OCI-LY7 (cell line): ENCODE results near the gene MTCL1. TPM values are rescaled to one million over a fixed set of nuclear protein-coding genes. Genes with fewer than 3 reads are reported as not detected.

Experiments
- BruUV-seq: library from RNA; stranded (reverse); fragments of 400-500 nt; replicated peaks from 2 replicates; lab custom pipeline; 2021; lab: Mats Ljungman, UMichigan
- CTCF ChIA-PET: fragments of 300-600 bp; sonication (Branson Sonifier 250); formaldehyde crosslinking; loops from one replicate; lab custom pipeline; 2022; ENCODE audit warnings: antibody characterized with exemption; ENCODE audit not compliant: unreplicated experiment; lab: Charles Lee
- POLR2A ChIA-PET: fragments of 300-600 bp; sonication (Branson Sonifier 250); formaldehyde crosslinking; loops from one replicate; lab custom pipeline; 2022; ENCODE audit warnings: antibody characterized with exemption; lab: Charles Lee
- DNase-seq: peaks from one replicate; pipeline ENCODE4 v3.0.0-alpha.2; 2015; ENCODE audit warnings: low spot score
- H2AFZ ChIP-seq: fragments of 200-600 bp; sonication (generic), shearing (Covaris generic); 2 replicates; pipeline ENCODE4 v1.6.1; 2014; ENCODE audit warnings: mild to moderate bottlenecking, antibody characterized with exemption, low read length, moderate library complexity
- H3K27ac ChIP-seq: fragments of 200-600 bp; sonication (generic); 2 replicates; pipeline ENCODE4 v1.5.1; 2014; ENCODE audit warnings: mixed run types, low read depth, mild to moderate bottlenecking, moderate library complexity, low read length, inconsistent platforms; ENCODE audit not compliant: poor library complexity, severe bottlenecking
- H3K36me3 ChIP-seq: fragments of 200-600 bp; sonication (generic); 2 replicates; pipeline ENCODE4 v1.6.1; 2014; ENCODE audit warnings: mild to moderate bottlenecking, antibody characterized with exemption, low read length, moderate library complexity, mixed read lengths; ENCODE audit not compliant: insufficient read depth
- H3K4me1 ChIP-seq: fragments of 200-600 bp; sonication (generic); 2 replicates; pipeline ENCODE4 v1.5.1; 2014; ENCODE audit warnings: mild to moderate bottlenecking, low read length; ENCODE audit not compliant: insufficient read depth, poor library complexity, severe bottlenecking
- H3K4me2 ChIP-seq: fragments of 200-600 bp; sonication (generic); 2 replicates; pipeline ENCODE4 v1.6.1; 2014; ENCODE audit warnings: mild to moderate bottlenecking, low read length
- H3K4me3 ChIP-seq: fragments of 200-600 bp; sonication (generic); 2 replicates; pipeline ENCODE4 v1.5.1; 2014; ENCODE audit warnings: mild to moderate bottlenecking, low read depth, low read length; ENCODE audit not compliant: poor library complexity, severe bottlenecking
- H3K79me2 ChIP-seq: fragments of 200-600 bp; sonication (generic); 2 replicates; pipeline ENCODE4 v1.6.1; 2016; ENCODE audit warnings: low read depth, mild to moderate bottlenecking, low read length, moderate library complexity, mixed read lengths; ENCODE audit not compliant: insufficient read depth
- H3K9me2 ChIP-seq: fragments of 200-600 bp; sonication (generic); 2 replicates; pipeline ENCODE4 v1.6.1; 2016; ENCODE audit warnings: mild to moderate bottlenecking, low read length, mixed read lengths; ENCODE audit not compliant: insufficient read depth
- H3K9me3 ChIP-seq: fragments of 200-600 bp; sonication (generic); 2 replicates; pipeline ENCODE4 v1.6.1; 2014; ENCODE audit warnings: mild to moderate bottlenecking, mixed run types, low read length, mixed read lengths
- H4K20me1 ChIP-seq: fragments of 200-600 bp; sonication (generic); 2 replicates; pipeline ENCODE4 v1.6.1; 2014; ENCODE audit warnings: mild to moderate bottlenecking, antibody characterized with exemption, low read length, moderate library complexity, mixed read lengths; ENCODE audit not compliant: insufficient read depth
- EZH2phosphoT487 ChIP-seq: fragments of 200-600 bp; sonication (generic); IDR thresholded peaks from 2 replicates; pipeline ENCODE4 v1.6.1; 2018; ENCODE audit warnings: low read depth, borderline replicate concordance, mild to moderate bottlenecking, mixed run types, antibody characterized with exemption, low read length, moderate library complexity, mixed read lengths
- intact Hi-C: fragments of 100-400 bp; cut with micrococcal nuclease; formaldehyde crosslinking; loops from one replicate; pipeline ENCODE4 v1.10.0; 2022; ENCODE audit not compliant: unreplicated experiment
- total RNA-seq, 2 experiments: library from RNA; depleted of rRNA in 1 of 2; stranded (reverse); fragments of >200 nt in 1 of 2; shearing (Covaris generic) in 1 of 2; gene quantifications; 2 replicates each; pipeline ENCODE4 v1.2.3, GENCODE V29; 2014 to 2022
- TF ChIP-seq, protein P1 (sequence below): fragments of 200-600 bp; sonication (generic); conservative IDR thresholded peaks from 2 replicates; pipeline ENCODE4 v1.5.1; 2014; ENCODE audit warnings: mild to moderate bottlenecking, antibody characterized with exemption, low read length, moderate library complexity, mixed read lengths

Gene MTCL1
- total RNA-seq, 2 experiments from 2014 or later, result 96.8 to 159 TPM

DNA sequence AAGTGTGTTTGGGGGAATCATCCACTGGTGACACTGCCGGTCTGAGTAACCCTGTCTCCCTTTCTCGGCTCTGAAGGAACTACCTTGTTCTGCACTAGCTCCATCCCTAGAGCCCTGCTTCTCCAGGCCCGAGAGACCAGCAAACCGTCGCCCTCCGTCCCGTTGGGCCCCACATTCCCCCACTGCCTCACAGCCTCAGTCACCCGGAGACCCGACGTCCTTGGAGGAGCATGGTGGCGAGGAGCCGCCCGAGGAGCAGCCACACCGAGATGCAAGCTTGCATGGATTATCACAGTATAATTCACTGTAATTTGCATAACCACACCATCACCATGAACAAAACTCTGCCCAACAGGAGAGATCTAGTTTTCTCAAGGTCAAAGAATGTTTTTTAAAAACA, 126.2 kb downstream of the MTCL1 start:
- BruUV-seq, result no TSS peak
- ChIA-PET CTCF (no interaction called here), POLR2A (interaction anchor here (0.5 to 2.6 kb wide), 4 partner anchors 10 to 136 kb away, joined by 3 to 8 read pairs (median 4); no protein-coding TSS in a partner anchor)
- no peak overlapping the region for H3K27ac ChIP-seq
- no peak overlapping the region for H3K4me3 ChIP-seq
- H3K4me2 ChIP-seq, result no peak overlapping the region
- no peaks in the 10 kb centered on the region for H4K20me1 ChIP-seq
- intact Hi-C loops, result no loop called here
- H3K9me3 ChIP-seq, result peaks cover 12% of the 10 kb centered on the region; the same call in 1 of the 2 replicates
- no peak for DNase-seq
- TF ChIP-seq, protein P1, sequence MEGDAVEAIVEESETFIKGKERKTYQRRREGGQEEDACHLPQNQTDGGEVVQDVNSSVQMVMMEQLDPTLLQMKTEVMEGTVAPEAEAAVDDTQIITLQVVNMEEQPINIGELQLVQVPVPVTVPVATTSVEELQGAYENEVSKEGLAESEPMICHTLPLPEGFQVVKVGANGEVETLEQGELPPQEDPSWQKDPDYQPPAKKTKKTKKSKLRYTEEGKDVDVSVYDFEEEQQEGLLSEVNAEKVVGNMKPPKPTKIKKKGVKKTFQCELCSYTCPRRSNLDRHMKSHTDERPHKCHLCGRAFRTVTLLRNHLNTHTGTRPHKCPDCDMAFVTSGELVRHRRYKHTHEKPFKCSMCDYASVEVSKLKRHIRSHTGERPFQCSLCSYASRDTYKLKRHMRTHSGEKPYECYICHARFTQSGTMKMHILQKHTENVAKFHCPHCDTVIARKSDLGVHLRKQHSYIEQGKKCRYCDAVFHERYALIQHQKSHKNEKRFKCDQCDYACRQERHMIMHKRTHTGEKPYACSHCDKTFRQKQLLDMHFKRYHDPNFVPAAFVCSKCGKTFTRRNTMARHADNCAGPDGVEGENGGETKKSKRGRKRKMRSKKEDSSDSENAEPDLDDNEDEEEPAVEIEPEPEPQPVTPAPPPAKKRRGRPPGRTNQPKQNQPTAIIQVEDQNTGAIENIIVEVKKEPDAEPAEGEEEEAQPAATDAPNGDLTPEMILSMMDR, result no peak
- TF ChIP-seq EZH2phosphoT487, result no peak
- H3K9me2 ChIP-seq, result no peaks in the 10 kb centered on the region
- no peaks in the 10 kb centered on the region for H3K4me1 ChIP-seq
- no peak overlapping the region for H2AFZ ChIP-seq
- peaks cover 47% of the 10 kb centered on the region for H3K36me3 ChIP-seq
- H3K79me2 ChIP-seq, result no peaks in the 10 kb centered on the region

DNA sequence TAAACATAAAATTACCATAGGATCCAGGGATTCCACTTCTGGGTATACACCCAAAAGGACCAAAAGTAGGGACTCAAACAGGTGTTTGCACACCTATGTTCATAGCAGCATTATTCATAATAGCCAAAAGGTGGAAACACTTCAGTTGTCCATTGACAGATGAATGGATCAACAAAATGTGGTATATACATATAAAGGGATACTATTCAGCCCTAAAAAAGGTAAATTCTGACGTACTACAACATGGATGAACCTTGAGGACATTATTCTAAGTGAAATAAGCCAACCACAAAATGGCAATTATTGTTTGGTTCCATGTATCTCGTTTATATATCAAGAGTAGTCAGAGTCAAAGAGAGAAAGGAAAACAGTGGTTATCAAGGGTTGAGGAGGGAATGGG, 128.1 kb downstream of the MTCL1 start:
- peaks cover 24% of the 10 kb centered on the region; the same call in 1 of the 2 replicates for H3K9me3 ChIP-seq
- POLR2A ChIA-PET, result no interaction called here
- no peaks in the 10 kb centered on the region for H3K4me1 ChIP-seq
- no TSS peak for BruUV-seq
- H3K4me2 ChIP-seq, result no peak overlapping the region
- CTCF ChIA-PET, result no interaction called here
- intact Hi-C loops, result no loop called here
- no peak overlapping the region for H2AFZ ChIP-seq
- H3K27ac ChIP-seq, result no peak overlapping the region
- no peak overlapping the region for H3K4me3 ChIP-seq
- TF ChIP-seq EZH2phosphoT487, result no peak
- TF ChIP-seq, protein P1, result no peak
- no peaks in the 10 kb centered on the region for H3K9me2 ChIP-seq
- H4K20me1 ChIP-seq, result no peaks in the 10 kb centered on the region
- DNase-seq, result no peak
- H3K79me2 ChIP-seq, result no peaks in the 10 kb centered on the region
- H3K36me3 ChIP-seq, result peaks cover 34% of the 10 kb centered on the region

DNA sequence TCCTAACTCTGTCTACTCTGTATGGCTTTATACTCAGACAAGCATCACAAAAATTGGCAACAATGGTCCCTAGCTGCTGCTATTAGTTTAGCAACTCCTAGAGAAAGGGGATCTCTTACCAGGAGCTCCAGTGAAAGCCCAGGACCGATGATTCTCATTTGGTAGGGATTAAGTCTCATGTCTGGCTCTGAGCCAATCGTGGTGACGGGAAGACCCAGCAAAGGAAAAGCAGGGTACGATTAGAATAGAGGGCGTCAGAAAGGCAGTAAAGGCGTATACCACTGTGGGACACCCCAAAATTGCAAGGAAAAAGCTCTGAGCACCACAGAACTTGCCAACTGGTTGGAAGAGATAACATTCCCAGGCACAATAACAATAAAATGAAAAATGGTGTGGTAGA, 129.5 kb downstream of the MTCL1 start:
- no peaks in the 10 kb centered on the region for H3K4me1 ChIP-seq
- TF ChIP-seq, protein P1, result no peak
- no peak for TF ChIP-seq EZH2phosphoT487
- DNase-seq, result no peak
- POLR2A ChIA-PET, result no interaction called here
- H3K36me3 ChIP-seq, result peaks cover 26% of the 10 kb centered on the region
- no peaks in the 10 kb centered on the region for H4K20me1 ChIP-seq
- H3K27ac ChIP-seq, result no peak overlapping the region
- intact Hi-C loops, result no loop called here
- no peak overlapping the region for H3K4me2 ChIP-seq
- no TSS peak for BruUV-seq
- CTCF ChIA-PET, result no interaction called here
- H2AFZ ChIP-seq, result no peak overlapping the region
- peaks cover 24% of the 10 kb centered on the region; the same call in 1 of the 2 replicates for H3K9me3 ChIP-seq
- H3K9me2 ChIP-seq, result no peaks in the 10 kb centered on the region
- H3K4me3 ChIP-seq, result no peak overlapping the region
- no peaks in the 10 kb centered on the region for H3K79me2 ChIP-seq
